Measurements from ENCODE around the gene ZNF385B.
"Not testable (repeated sequence)": the region's sequence is repeated elsewhere in the genome, so short reads cannot be mapped to it uniquely, and the experiment has no call there.

Gene ZNF385B

DNA sequence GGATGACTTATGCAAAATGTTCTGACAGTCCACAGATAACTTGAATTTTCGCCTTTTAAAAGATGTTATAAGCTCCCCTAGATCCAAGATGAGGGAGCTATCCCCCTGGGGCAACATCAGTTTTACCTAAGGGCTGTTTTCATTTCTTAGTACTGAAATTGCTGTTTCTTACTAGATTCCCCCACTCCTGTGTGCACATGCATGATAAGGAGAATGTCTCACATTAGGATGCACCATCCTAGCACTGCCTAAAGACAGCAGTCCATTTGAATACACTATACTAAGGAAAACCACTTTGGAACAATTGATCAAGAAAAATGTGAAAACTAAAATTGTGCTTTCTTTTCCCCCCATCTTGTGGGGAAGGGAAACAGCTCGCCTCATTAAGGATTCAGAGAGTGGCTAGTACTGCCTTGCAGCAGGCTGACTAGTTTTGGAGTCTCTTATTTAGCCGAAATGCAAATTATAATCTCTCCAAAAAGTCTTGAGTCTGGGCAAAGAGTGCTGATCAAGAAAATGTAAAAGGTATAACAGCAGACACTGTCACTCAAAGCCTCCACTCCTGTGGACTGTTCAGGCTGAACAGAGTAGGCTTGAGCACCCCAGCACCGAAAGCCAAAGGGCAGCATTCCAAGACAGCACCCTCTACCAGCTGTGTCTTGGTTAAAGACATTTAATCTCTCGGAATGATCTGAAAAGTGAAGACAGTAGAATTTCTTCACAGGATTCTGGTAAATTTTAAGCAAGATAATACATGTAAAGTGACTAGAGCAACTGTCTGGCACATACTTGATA is 65.0 kb downstream of the ZNF385B start:
- no peak for DNase-seq

GRCh38 chr2:179793902-179794301 is 67.5 kb downstream of the ZNF385B start:
- no peak for DNase-seq

DNA sequence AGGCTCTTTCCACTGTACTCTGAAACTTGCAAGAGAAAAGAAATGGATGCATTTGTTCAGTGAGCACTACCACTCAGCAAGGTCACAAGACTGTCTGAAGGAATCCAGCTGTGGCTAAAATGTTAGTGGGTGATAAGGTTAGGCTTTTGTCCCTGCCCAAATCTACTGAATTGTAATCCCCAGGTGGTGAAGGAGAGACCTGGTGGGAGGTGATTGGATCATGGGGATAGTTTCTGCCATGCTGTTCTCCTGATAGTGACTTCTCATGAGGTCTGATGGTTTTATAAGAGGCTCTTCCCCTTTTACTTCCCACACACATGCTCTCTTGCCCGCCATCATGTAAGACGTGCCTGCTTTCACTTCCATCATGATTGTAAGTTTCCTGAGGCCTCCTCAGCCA is 68.2 kb downstream of the ZNF385B start:
- no peak for DNase-seq

DNA sequence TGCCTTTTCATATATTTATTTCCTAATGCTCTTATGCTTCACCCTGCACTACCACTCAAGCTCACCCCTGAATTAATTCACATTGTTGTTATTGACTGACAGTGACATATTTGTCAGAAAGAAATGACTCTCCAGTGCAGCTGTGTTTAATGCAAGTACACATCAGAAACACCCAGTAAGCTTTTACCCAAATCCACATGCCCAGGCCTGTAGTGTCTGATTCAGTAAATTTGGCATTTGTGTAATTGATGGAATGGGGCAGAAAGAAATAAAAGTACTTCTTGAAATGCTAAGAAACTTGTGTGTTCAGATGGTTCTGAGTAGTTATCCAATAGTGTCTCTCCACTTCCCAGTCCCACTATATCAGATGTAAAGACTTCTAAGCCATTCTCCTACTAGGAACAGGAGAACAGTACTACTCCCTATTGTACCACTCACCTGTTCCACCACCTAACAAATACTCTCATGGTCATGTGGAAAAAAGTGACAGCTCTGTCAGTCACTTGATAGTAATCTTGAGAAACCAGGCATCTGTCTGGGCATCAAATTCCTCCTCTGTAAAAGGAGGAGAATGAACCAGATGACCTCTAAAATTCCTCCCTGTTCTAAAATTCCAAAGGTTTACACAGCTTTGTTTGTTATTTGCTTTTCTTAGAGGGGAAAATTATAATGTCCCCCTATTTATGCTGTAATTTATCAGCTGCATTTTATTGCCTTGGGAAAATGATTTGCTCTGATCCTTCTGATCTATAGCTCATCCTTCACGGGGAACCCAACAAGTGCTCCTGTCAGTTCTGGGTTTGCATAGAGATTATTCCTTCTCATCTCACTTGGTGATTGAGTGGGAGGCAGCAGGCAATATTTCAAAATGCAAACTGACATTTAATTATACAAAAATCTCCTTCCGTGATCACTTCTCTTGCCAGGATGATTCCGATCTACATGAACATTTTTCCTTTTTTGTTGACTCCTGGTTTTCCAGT is 70.9 kb downstream of the ZNF385B start:
- DNase-seq: no peak

DNA sequence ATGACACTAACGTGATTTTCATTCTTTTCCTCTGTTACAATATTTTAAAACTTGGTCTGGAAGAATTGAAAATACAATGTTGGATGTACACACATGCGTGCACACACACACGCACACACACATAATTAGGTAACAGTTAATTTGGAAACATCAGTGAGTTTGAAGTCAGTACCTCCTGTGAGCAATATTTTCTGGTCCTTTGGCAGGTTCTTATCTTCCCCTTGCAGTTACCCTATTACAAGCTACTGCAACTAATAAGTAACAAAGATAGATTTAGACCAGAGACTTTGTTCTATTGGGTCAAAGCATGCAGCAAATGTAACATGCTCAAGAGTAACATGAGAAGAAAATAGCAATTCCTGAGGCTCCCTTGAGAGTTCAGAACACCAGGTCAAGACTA is 73.3 kb downstream of the ZNF385B start:
- DNase-seq: no peak

DNA sequence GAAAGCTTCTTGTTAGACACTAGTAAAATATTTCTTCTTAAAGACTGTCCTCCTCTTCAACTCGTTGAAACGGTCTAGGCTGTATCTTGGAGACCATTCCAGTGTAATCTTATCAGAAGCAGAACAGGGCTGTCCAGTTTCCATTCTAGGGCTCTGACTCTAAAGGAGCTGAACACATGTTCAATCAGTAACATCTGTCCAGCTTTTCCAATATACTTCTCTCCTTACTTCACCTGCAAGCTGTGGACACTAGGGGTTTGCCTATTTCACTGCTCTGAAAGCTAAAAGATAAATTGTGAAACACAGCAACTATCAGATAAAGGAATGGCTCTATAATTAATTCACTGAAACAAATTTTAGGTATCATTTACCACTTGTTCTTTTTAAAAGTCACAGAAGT is 73.8 kb downstream of the ZNF385B start:
- DNase-seq: no peak

DNA sequence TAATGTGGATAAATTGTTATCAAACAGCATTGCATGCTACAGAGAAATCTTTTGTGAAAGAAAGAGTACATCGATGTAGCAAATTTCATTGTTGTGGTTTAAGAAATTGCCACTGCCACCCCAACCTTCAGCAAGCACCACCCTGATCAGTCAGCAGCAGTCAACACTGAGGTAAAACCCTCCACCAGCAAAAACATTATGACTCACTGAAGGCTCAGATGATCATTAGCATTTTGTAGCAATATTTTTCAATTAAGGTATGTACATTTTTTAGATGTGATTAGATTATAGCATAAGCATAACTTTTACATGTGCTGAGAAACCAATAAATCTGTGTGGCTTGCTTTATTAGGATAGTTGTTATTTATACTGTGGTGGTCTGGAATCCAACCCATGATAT is 75.5 kb downstream of the ZNF385B start:
- no peak for DNase-seq

GRCh38 chr2:179782346-179782745 is 79.1 kb downstream of the ZNF385B start:
- not testable (repeated sequence) for DNase-seq

GRCh38 chr2:179773986-179774385 is 87.4 kb downstream of the ZNF385B start:
- DNase-seq: no peak

- no peak for DNase-seq
Measured at GRCh38 chr2:179772346-179772745, 89.1 kb downstream of the ZNF385B start.

- DNase-seq: no peak
Measured at GRCh38 chr2:179771791-179772190, 89.6 kb downstream of the ZNF385B start.

DNA sequence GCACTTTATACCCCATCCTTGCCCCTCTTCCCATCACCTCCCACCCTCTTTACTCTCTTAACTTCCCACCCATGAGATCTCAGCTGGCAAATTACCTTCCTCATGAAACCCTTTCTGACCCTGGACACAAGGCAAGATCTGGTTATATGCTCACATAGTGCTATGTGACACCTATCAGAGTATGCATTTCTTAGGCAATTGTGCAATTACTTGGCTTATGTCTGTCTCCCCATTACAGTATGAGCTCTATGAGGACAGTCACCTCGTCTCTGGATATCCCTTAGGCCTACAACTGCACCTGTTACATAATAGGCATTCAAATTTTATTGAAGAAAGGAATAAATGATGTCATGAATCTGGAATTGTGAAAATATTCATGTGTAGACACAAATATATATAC is 91.4 kb downstream of the ZNF385B start:
- DNase-seq: no peak

DNA sequence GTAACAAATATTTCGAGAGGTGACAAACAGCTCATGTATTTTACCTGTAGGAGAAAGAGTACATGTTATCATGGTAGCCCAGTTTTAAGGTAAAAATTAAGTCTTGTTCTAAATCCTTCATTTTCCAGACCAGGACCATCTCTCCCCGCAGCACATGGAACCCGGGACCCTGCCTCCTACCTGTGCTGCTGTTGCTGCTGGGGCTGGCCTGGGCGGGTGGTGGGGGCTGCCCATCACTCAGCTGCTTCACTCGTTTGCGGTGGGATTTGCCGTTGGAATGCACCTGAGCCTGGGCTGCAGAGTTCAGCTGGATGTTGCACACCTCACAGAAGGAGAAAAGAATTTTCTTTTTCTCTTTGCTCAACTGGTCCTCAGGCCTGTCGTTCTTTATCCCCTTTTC is 92.1 kb downstream of the ZNF385B start:
- DNase-seq: no peak

- no peak for DNase-seq
Measured at GRCh38 chr2:179768765-179769164, 92.6 kb downstream of the ZNF385B start.

DNA sequence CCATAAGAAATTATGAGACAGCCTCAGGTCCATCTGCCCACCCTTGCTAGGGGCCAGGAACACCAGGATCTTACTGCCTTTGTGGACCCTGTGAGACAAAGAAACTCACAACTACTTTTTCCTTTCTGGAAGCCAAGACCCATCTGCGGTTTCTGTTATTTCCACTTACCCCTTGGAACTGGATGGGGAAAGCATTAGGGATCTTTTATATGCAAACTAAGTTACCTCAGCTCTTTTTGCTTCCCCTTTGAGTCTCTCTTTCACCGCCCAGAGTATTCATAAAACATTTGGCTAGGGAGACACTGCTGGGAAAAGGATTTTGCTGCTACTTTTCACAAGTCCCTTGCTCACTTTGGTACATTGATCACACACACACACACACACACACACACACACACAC is 95.7 kb downstream of the ZNF385B start:
- DNase-seq: no peak

- no peak for DNase-seq
Measured at GRCh38 chr2:179764710-179765109, 96.7 kb downstream of the ZNF385B start.

DNA sequence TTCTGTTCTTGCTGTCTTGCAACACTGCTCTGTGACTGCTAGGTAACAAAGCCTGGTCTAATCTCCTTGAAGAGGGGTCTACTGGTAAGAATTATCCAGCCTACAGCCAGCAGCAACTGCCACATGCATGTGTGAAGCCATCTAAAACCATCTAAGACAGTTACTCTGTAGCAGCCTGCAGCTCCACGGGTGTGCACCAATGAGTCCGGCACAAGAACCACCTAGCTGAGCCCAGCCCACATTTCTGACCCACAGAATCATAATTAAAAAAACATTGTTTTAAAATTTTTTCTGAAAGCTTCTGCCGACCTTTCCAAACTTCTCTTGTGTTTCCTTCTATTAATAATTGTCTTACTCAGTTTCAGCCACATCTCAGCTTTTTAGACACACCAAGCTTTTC is 102.8 kb downstream of the ZNF385B start:
- DNase-seq: no peak

- no peak for DNase-seq
Measured at GRCh38 chr2:179751163-179751809, 110.1 kb downstream of the ZNF385B start.

DNA sequence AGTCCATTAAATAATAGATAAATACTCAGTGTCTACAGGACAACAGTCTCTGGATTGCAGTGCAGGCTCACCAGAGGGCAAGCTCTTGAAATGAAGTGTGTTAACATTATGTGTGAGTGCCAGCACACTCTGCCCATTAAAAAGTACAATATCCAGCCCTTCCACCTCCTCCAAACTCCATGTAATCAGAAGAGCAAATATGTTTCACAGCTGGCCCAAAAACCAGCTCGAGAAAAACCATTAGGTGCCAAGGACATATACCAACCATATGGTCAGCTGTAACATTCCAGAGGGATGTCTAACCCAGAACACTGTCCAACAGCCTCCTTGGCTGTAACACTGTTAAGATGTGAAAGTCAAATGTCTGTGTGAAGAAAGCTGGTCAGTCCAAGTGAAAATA is 112.2 kb downstream of the ZNF385B start:
- no peak for DNase-seq

DNA sequence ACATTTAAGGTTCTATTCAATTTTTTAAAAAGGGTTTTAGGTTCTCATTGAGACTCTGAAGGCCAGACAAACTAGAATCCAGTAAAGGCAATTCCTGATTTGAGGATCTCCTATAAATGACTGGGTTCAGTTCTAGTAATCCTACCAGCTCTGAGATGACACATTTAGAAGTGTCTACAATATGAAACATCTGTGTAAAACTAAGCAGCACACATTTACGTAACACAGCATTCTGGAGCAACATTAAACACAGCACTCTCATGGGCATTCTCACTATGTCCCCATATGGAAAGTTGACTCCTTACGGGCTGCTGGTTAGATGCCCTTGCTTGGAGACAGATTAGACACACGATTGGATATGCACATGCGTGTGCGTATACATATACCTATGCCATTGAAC is 114.4 kb downstream of the ZNF385B start:
- DNase-seq: no peak

DNA sequence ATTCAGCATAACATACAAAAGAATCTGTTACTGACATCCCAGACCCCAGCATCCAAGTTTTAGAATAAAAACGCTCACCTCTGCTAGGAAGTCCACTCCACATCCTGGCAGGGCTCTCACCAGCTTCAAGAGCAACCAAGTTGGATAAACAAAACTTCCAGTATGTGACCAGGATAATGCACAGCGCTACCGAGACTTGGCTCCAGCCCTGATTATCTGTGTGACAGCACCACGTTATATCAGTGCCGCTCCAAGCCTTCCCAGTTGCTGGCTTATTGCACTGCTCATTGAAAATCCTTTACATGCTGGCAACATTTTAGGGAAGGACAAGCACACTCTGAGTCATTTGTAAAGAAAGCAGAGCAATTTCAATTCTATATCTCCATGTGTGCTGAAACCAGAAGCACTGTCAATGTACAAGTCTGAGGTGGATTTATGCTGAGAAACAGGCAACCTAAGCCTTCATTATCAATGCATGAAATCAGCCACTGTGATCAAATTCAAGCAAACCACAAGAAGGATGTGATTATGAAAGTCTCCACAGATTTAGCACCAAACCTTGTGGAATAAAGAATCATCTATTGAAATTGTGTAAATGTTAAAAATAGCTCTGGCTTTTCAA is 115.7 kb downstream of the ZNF385B start:
- no peak for DNase-seq

DNA sequence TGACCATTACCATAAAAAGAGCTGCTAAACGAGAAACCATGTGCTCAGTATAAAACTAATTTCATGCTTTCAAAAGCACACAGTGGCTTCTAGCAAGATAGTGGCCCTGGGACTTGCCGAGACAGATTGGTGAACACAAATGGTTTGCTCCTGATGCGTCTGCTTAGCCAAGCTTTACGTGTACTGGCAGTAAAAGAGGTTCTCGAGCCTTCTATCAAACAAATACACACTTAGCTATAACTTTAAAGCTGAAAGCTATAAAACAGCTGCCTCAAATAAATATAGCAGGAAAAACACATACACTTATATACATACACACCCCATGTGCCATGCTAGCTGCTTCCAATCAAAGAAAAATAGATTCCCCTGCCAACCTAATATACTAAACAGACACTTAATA is 117.0 kb downstream of the ZNF385B start:
- DNase-seq: no peak

DNA sequence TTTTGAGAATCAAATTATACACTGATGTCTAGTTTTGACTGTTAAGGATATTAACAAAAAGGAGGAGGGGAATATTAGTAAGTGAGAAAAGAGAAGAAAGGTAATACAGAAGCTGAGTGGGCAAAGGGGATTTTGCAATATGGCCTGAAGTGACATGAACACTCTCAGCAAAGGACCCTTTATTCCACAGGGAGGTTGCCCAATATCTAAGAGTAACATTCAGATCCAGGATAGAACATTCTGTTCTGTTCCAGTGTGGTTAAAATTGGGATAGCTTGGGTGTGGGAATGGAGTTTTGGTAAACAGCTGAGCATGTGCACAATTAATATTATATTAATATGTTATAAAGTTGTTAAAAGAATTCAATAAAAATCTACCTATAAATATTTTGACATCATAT is 120.1 kb downstream of the ZNF385B start:
- DNase-seq: no peak

All from activated CD8-positive, alpha-beta memory T cell treated with anti-CD3 and anti-CD28 coated beads, Interleukin-2, amount 50 U/mL, for 48 hours (primary cell).